ENCODE measurements around the gene PCA3. TPM values are rescaled to one million over a fixed set of nuclear protein-coding genes. Genes with fewer than 3 reads are reported as not detected.

The PCA3 gene
- total and polyA plus RNA-seq, 2 donors (not counting 1 experiment from before 2014, with no cell fraction given) = not detected

DNA sequence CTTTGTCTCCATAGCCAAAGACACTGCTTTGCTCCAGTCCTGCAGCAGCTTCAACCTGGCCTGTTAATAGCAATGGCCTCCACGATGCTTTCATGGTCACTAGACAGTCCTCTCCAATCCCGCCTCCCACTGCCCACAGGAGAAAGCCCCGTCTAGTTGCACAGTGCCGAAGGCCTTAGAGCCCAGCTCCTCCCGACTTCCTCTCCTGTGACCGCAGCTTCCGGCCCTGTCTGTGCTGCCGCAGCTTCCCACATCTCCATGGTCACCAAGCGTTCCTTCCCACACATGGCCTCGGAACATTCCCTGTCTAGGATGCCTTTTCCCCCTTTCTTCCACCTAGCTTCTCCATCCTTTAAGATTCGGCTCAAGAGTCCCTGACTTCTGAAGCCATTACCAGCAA, 23.4 kb downstream of the PCA3 start:
- no peak for TF ChIP-seq EZH2 (IDR thresholded peaks at IDR 0.05; ENCODE audit: low read length, missing control alignments)
- TF ChIP-seq, protein P1, sequence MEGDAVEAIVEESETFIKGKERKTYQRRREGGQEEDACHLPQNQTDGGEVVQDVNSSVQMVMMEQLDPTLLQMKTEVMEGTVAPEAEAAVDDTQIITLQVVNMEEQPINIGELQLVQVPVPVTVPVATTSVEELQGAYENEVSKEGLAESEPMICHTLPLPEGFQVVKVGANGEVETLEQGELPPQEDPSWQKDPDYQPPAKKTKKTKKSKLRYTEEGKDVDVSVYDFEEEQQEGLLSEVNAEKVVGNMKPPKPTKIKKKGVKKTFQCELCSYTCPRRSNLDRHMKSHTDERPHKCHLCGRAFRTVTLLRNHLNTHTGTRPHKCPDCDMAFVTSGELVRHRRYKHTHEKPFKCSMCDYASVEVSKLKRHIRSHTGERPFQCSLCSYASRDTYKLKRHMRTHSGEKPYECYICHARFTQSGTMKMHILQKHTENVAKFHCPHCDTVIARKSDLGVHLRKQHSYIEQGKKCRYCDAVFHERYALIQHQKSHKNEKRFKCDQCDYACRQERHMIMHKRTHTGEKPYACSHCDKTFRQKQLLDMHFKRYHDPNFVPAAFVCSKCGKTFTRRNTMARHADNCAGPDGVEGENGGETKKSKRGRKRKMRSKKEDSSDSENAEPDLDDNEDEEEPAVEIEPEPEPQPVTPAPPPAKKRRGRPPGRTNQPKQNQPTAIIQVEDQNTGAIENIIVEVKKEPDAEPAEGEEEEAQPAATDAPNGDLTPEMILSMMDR (conservative IDR thresholded peaks at IDR 0.05 in 1 of 2, IDR thresholded peaks at IDR 0.05 in 1 of 2; ENCODE audit: low read depth in 1 of 2, low read length in 2 of 2) = no peak
- H3K4me3 ChIP-seq (replicated peaks in 1 of 4; ENCODE audit: control extremely low read depth in 1 of 4, insufficient read depth in 1 of 4, low read depth in 3 of 4, low read length in 4 of 4) = no peak overlapping the region
- H2AFZ ChIP-seq (ENCODE audit: low read length) = no peak overlapping the region
- H3K27me3 ChIP-seq (ENCODE audit: control insufficient read depth, insufficient read depth, low read length) = no peaks in the 10 kb centered on the region
- H3K9ac ChIP-seq (ENCODE audit: insufficient read depth, low read length) = no peak overlapping the region
- no peaks in the 10 kb centered on the region for H3K9me3 ChIP-seq (ENCODE audit: control insufficient read depth, insufficient read depth, low read depth, low read length)
- no peaks in the 10 kb centered on the region for H3K36me3 ChIP-seq (ENCODE audit: control insufficient read depth, insufficient read depth, low read length)
- no peaks in the 10 kb centered on the region for H3K4me1 ChIP-seq (ENCODE audit: control insufficient read depth, extremely low read depth, insufficient read depth, low read length)
- H4K20me1 ChIP-seq (ENCODE audit: control insufficient read depth, extremely low read depth, insufficient read depth, low read length) = no peaks in the 10 kb centered on the region
- H3K79me2 ChIP-seq (ENCODE audit: control insufficient read depth, insufficient read depth, low read length) = no peaks in the 10 kb centered on the region
- DNase-seq (ENCODE audit: low read depth in 2 of 2) = no peak
- H3K27ac ChIP-seq (ENCODE audit: insufficient read depth, low read length) = no peak overlapping the region
- H3K4me2 ChIP-seq (ENCODE audit: extremely low read depth, insufficient read depth, low read length) = no peak overlapping the region

DNA sequence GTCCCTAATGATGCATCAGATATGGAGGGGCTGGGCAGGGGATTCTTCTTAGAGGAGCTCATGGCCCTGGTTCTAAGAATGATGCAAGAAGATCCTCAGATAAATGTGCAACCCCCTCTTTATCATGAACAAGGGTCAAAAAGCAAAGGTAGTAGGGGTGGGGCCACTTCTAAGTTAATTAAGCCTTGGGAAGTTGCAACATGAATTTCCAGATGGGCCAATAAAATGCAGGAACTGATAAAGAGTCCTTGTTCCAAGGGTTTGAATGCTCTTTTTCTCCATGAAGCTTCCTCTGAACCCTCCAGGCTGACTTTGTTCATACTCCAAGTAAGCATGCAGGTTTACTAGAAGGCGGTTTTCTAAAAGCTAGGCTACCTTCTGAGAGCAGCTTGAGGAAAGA, 25.6 kb downstream of the PCA3 start:
- no peak for TF ChIP-seq EZH2 (IDR thresholded peaks at IDR 0.05; ENCODE audit: low read length, missing control alignments)
- TF ChIP-seq, protein P1 (conservative IDR thresholded peaks at IDR 0.05 in 1 of 2, IDR thresholded peaks at IDR 0.05 in 1 of 2; ENCODE audit: low read depth in 1 of 2, low read length in 2 of 2) = no peak
- no peaks in the 10 kb centered on the region for H3K9me3 ChIP-seq (ENCODE audit: control insufficient read depth, insufficient read depth, low read depth, low read length)
- no peak overlapping the region for H3K4me3 ChIP-seq (replicated peaks in 1 of 4; ENCODE audit: control extremely low read depth in 1 of 4, insufficient read depth in 1 of 4, low read depth in 3 of 4, low read length in 4 of 4)
- DNase-seq (ENCODE audit: low read depth in 2 of 2) = no peak
- no peaks in the 10 kb centered on the region for H4K20me1 ChIP-seq (ENCODE audit: control insufficient read depth, extremely low read depth, insufficient read depth, low read length)
- no peaks in the 10 kb centered on the region for H3K27me3 ChIP-seq (ENCODE audit: control insufficient read depth, insufficient read depth, low read length)
- H3K27ac ChIP-seq (ENCODE audit: insufficient read depth, low read length) = no peak overlapping the region
- H3K4me1 ChIP-seq (ENCODE audit: control insufficient read depth, extremely low read depth, insufficient read depth, low read length) = no peaks in the 10 kb centered on the region
- H3K79me2 ChIP-seq (ENCODE audit: control insufficient read depth, insufficient read depth, low read length) = no peaks in the 10 kb centered on the region
- H3K4me2 ChIP-seq (ENCODE audit: extremely low read depth, insufficient read depth, low read length) = no peak overlapping the region
- no peak overlapping the region for H3K9ac ChIP-seq (ENCODE audit: insufficient read depth, low read length)
- H2AFZ ChIP-seq (ENCODE audit: low read length) = no peak overlapping the region
- no peaks in the 10 kb centered on the region for H3K36me3 ChIP-seq (ENCODE audit: control insufficient read depth, insufficient read depth, low read length)

DNA sequence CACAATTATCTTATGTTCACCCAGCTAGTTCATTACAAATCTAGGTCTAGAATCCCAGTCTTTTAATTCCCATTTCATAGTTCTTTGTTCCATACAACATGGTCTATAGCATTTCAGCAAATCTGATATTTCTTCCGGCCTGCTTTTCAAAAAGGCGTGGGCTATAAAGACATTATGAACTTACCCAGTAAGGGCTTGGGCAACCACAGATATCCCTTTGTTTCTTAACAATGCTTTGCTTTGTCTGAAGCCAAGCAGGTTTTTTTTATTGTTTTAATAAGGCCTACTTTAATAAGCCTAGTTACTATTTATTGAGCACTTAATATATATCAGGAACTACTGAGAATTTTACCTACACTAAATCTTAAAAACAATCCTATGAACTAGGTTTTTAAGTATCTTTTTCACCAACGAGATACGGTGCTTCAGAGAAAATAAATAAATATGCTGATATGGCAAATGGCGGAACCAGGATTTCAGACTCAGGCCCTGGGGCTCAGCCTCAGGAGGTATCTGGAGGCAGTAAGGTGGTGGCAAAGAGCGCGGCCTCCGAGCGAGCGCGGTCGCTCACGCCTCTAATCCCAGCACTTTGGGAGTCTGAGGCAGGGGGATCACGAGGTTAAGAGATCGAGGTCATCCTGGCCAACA, 29.7 kb downstream of the PCA3 start:
- no peak overlapping the region for H3K27ac ChIP-seq (ENCODE audit: insufficient read depth, low read length)
- H3K9ac ChIP-seq (ENCODE audit: insufficient read depth, low read length) = no peak overlapping the region
- no peaks in the 10 kb centered on the region for H3K36me3 ChIP-seq (ENCODE audit: control insufficient read depth, insufficient read depth, low read length)
- TF ChIP-seq, protein P1 (conservative IDR thresholded peaks at IDR 0.05 in 1 of 2, IDR thresholded peaks at IDR 0.05 in 1 of 2; ENCODE audit: low read depth in 1 of 2, low read length in 2 of 2) = no peak
- TF ChIP-seq EZH2 (IDR thresholded peaks at IDR 0.05; ENCODE audit: low read length, missing control alignments) = no peak
- no peaks in the 10 kb centered on the region for H3K4me1 ChIP-seq (ENCODE audit: control insufficient read depth, extremely low read depth, insufficient read depth, low read length)
- no peaks in the 10 kb centered on the region for H4K20me1 ChIP-seq (ENCODE audit: control insufficient read depth, extremely low read depth, insufficient read depth, low read length)
- no peak overlapping the region for H2AFZ ChIP-seq (ENCODE audit: low read length)
- no peaks in the 10 kb centered on the region for H3K9me3 ChIP-seq (ENCODE audit: control insufficient read depth, insufficient read depth, low read depth, low read length)
- no peaks in the 10 kb centered on the region for H3K27me3 ChIP-seq (ENCODE audit: control insufficient read depth, insufficient read depth, low read length)
- H3K79me2 ChIP-seq (ENCODE audit: control insufficient read depth, insufficient read depth, low read length) = no peaks in the 10 kb centered on the region
- DNase-seq (ENCODE audit: low read depth in 2 of 2) = no peak
- H3K4me2 ChIP-seq (ENCODE audit: extremely low read depth, insufficient read depth, low read length) = no peak overlapping the region
- H3K4me3 ChIP-seq (replicated peaks in 1 of 4; ENCODE audit: control extremely low read depth in 1 of 4, insufficient read depth in 1 of 4, low read depth in 3 of 4, low read length in 4 of 4) = no peak overlapping the region
